A549 (cell line): ENCODE measurements around the gene PSMB1.

Experiments used
- BHLHE40 ChIP-seq: IDR thresholded peaks from 2 replicates; pipeline ENCODE4 v1.6.1; 2012; ENCODE audit warnings: low read depth, low read length, inconsistent platforms
- CHD2 ChIP-seq: fragments of 150-350 bp; IDR thresholded peaks from 2 replicates; pipeline ENCODE4 v1.6.1; 2014; ENCODE audit warnings: low read length; ENCODE audit not compliant: partially characterized antibody
- HDAC2 ChIP-seq: fragments of 200-600 bp; sonication (generic); IDR thresholded peaks from 2 replicates; pipeline ENCODE4 v1.6.1; 2016
- JUNB ChIP-seq: fragments of >200 bp; sonication (Bioruptor Twin); formaldehyde crosslinking; IDR thresholded peaks from 2 replicates; pipeline ENCODE4 v1.6.1; 2016
- MAZ ChIP-seq: fragments of 150-350 bp; IDR thresholded peaks from 2 replicates; pipeline ENCODE4 v1.6.1; 2014; ENCODE audit warnings: antibody characterized with exemption, low read depth, low read length, borderline replicate concordance
- POLR2A ChIP-seq: IDR thresholded peaks from 2 replicates; pipeline ENCODE4 v1.6.1; 2012; ENCODE audit warnings: mild to moderate bottlenecking, low read length
- SREBF2 ChIP-seq: fragments of 450-650 bp; IDR thresholded peaks from 2 replicates; pipeline ENCODE4 v1.6.1; 2014; ENCODE audit warnings: mild to moderate bottlenecking, moderate library complexity
- TF ChIP-seq, protein P1 (sequence below): fragments of >200 bp; sonication (Bioruptor Twin); formaldehyde crosslinking; IDR thresholded peaks from 3 replicates; pipeline ENCODE4 v1.5.1; 2016
- TF ChIP-seq, protein P2 (sequence below): fragments of 200-600 bp; sonication (generic); IDR thresholded peaks from 2 replicates; pipeline ENCODE4 v1.6.1; 2016; ENCODE audit warnings: antibody characterized with exemption, mild to moderate bottlenecking, moderate library complexity
- TF ChIP-seq, protein P3 (sequence below): fragments of 450-650 bp; IDR thresholded peaks from 2 replicates; pipeline ENCODE4 v1.6.1; 2014; ENCODE audit warnings: antibody characterized with exemption
- TF ChIP-seq, protein P4 (sequence below): IDR thresholded peaks from 2 replicates; pipeline ENCODE4 v1.6.1; 2012

DNA sequence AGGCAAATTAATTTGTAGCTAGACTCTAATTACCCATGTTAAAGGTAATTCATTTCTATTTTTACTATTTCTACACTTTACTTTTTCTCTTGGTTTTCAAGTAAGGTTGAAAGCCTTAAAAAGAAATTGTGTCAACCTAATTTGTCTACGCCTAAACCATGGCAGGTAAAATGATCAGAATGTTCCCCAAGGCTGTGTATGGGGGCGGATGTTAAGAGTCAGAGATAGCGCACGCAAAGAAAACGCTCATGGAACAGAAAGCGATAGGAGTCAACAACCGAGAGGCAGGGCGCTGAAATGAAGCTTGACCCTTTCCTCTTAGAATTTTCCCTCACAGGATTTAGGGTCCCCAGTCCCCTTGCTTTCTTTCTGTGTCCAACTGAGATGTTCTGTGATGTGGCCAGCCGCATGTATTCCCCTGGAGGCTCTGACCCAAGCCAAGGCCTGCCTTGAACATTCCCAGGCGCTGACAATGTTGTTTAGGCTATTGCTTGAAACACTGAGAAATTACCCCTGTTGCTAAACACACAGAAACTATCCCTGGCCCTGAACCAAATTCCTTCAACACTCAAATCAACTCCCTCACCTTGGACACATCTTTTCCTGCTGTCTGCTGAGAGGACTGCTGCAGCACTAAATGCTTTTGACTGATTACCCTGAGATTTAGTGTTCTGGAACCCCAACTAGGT lies 10.9 kb downstream of the PSMB1 start:
- TF ChIP-seq, protein P1, sequence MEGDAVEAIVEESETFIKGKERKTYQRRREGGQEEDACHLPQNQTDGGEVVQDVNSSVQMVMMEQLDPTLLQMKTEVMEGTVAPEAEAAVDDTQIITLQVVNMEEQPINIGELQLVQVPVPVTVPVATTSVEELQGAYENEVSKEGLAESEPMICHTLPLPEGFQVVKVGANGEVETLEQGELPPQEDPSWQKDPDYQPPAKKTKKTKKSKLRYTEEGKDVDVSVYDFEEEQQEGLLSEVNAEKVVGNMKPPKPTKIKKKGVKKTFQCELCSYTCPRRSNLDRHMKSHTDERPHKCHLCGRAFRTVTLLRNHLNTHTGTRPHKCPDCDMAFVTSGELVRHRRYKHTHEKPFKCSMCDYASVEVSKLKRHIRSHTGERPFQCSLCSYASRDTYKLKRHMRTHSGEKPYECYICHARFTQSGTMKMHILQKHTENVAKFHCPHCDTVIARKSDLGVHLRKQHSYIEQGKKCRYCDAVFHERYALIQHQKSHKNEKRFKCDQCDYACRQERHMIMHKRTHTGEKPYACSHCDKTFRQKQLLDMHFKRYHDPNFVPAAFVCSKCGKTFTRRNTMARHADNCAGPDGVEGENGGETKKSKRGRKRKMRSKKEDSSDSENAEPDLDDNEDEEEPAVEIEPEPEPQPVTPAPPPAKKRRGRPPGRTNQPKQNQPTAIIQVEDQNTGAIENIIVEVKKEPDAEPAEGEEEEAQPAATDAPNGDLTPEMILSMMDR: no peak
- TF ChIP-seq HDAC2 (no peak), POLR2A (no peak), SREBF2 (no peak), MAZ (no peak), CHD2 (no peak), JUNB (no peak), BHLHE40 (no peak)
- TF ChIP-seq, protein P2, sequence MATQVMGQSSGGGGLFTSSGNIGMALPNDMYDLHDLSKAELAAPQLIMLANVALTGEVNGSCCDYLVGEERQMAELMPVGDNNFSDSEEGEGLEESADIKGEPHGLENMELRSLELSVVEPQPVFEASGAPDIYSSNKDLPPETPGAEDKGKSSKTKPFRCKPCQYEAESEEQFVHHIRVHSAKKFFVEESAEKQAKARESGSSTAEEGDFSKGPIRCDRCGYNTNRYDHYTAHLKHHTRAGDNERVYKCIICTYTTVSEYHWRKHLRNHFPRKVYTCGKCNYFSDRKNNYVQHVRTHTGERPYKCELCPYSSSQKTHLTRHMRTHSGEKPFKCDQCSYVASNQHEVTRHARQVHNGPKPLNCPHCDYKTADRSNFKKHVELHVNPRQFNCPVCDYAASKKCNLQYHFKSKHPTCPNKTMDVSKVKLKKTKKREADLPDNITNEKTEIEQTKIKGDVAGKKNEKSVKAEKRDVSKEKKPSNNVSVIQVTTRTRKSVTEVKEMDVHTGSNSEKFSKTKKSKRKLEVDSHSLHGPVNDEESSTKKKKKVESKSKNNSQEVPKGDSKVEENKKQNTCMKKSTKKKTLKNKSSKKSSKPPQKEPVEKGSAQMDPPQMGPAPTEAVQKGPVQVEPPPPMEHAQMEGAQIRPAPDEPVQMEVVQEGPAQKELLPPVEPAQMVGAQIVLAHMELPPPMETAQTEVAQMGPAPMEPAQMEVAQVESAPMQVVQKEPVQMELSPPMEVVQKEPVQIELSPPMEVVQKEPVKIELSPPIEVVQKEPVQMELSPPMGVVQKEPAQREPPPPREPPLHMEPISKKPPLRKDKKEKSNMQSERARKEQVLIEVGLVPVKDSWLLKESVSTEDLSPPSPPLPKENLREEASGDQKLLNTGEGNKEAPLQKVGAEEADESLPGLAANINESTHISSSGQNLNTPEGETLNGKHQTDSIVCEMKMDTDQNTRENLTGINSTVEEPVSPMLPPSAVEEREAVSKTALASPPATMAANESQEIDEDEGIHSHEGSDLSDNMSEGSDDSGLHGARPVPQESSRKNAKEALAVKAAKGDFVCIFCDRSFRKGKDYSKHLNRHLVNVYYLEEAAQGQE: no peak
- TF ChIP-seq, protein P3, sequence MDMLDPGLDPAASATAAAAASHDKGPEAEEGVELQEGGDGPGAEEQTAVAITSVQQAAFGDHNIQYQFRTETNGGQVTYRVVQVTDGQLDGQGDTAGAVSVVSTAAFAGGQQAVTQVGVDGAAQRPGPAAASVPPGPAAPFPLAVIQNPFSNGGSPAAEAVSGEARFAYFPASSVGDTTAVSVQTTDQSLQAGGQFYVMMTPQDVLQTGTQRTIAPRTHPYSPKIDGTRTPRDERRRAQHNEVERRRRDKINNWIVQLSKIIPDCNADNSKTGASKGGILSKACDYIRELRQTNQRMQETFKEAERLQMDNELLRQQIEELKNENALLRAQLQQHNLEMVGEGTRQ: no peak
- TF ChIP-seq, protein P4, sequence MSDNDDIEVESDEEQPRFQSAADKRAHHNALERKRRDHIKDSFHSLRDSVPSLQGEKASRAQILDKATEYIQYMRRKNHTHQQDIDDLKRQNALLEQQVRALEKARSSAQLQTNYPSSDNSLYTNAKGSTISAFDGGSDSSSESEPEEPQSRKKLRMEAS: no peak
